ENCODE measurements around the gene EYA4.

- TF ChIP-seq, protein P1, sequence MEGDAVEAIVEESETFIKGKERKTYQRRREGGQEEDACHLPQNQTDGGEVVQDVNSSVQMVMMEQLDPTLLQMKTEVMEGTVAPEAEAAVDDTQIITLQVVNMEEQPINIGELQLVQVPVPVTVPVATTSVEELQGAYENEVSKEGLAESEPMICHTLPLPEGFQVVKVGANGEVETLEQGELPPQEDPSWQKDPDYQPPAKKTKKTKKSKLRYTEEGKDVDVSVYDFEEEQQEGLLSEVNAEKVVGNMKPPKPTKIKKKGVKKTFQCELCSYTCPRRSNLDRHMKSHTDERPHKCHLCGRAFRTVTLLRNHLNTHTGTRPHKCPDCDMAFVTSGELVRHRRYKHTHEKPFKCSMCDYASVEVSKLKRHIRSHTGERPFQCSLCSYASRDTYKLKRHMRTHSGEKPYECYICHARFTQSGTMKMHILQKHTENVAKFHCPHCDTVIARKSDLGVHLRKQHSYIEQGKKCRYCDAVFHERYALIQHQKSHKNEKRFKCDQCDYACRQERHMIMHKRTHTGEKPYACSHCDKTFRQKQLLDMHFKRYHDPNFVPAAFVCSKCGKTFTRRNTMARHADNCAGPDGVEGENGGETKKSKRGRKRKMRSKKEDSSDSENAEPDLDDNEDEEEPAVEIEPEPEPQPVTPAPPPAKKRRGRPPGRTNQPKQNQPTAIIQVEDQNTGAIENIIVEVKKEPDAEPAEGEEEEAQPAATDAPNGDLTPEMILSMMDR (IDR thresholded peaks at IDR 0.05), result no peak
- no peak for TF ChIP-seq POLR2AphosphoS5 (IDR thresholded peaks at IDR 0.05)
Observed at GRCh38 chr6:133501675-133502270, 260.6 kb downstream of the EYA4 start.
